Parathyroid adenoma (tissue), 2 donors: ENCODE measurements around the gene PRKG1.

Source experiments
- H2AFZ ChIP-seq: fragments of 300-600 bp; sonication (generic); one replicate; pipeline ENCODE4 v1.7.0; 2017; ENCODE audit warnings: antibody characterized with exemption, mild to moderate bottlenecking
- H3K27ac ChIP-seq: fragments of 300-600 bp; sonication (generic); one replicate; pipeline ENCODE4 v1.7.0; 2017
- H3K27me3 ChIP-seq: fragments of 300-600 bp; sonication (generic); one replicate; pipeline ENCODE4 v1.7.0; 2017; ENCODE audit warnings: low read length; ENCODE audit not compliant: control insufficient read depth, insufficient read depth
- H3K36me3 ChIP-seq: fragments of 300-600 bp; sonication (generic); one replicate; pipeline ENCODE4 v1.7.0; 2017; ENCODE audit warnings: low read length; ENCODE audit not compliant: control insufficient read depth, insufficient read depth
- H3K4me1 ChIP-seq: fragments of 300-600 bp; sonication (generic); one replicate; pipeline ENCODE4 v1.7.0; 2017; ENCODE audit warnings: control low read depth
- H3K4me2 ChIP-seq: fragments of 300-600 bp; sonication (generic); one replicate; pipeline ENCODE4 v1.7.0; 2017; ENCODE audit warnings: low read length
- H3K4me3 ChIP-seq: fragments of 300-600 bp; sonication (generic); one replicate; pipeline ENCODE4 v1.7.0; 2017; ENCODE audit warnings: low read depth, low read length
- H3K79me2 ChIP-seq: fragments of 300-600 bp; sonication (generic); one replicate; pipeline ENCODE4 v1.7.0; 2017; ENCODE audit warnings: control low read depth
- H3K9ac ChIP-seq: fragments of 300-600 bp; sonication (generic); one replicate; pipeline ENCODE4 v1.7.0; 2017; ENCODE audit warnings: mild to moderate bottlenecking
- H3K9me3 ChIP-seq: fragments of 300-600 bp; sonication (generic); one replicate; pipeline ENCODE4 v1.7.0; 2017; ENCODE audit warnings: low read length; ENCODE audit not compliant: control insufficient read depth
- TF ChIP-seq, protein P1 (sequence below): fragments of 300-600 bp; sonication (generic); IDR thresholded peaks from one replicate; pipeline ENCODE4 v1.7.0; 2017; ENCODE audit warnings: antibody characterized with exemption, mild to moderate bottlenecking
- donor health status: primary hyperparathyroidism.

PRKG1 gene

DNA sequence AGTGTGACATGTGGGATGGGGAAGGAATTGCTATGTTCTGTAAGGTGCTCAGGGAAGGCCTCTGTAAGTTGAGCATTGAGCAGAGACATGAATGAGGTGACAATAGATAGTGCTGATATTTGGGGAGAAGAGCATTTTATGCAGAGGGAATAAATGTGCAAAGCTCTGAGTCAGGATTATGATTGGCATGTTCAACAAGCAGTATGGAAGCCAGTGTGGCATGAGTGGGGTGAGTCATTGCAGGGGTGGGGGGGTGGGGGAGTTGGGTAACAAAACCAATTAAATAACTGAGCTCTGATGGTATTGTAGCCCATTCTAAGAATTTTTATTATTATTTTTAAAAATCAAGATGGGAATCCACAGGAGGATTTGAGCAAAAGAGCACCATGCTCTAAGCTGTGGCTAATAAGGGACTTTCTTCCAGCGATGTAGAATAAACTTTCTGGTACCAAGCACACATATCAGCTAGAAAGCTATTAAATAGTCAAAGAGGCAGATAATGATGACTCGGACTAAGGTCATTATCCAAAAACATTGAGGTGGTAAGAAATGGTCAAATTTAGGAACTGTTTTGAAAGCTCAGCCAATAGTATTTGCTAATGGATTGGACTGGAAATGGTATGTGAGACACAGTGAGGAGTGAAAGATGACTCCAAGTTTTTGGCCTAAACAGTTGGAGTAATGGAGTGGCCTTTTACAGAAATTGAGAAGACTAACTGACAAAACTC, 96.4 kb downstream of the PRKG1 start:
- Histone ChIP-seq H3K27ac (no peak overlapping the region), H3K9me3 (no peaks in the 10 kb centered on the region), H3K4me3 (no peak overlapping the region), H3K79me2 (no peaks in the 10 kb centered on the region), H2AFZ (no peak overlapping the region), H3K27me3 (no peaks in the 10 kb centered on the region), H3K4me2 (no peak overlapping the region), H3K9ac (no peak overlapping the region), H3K36me3 (no peaks in the 10 kb centered on the region), H3K4me1 (no peaks in the 10 kb centered on the region)
- TF ChIP-seq, protein P1, sequence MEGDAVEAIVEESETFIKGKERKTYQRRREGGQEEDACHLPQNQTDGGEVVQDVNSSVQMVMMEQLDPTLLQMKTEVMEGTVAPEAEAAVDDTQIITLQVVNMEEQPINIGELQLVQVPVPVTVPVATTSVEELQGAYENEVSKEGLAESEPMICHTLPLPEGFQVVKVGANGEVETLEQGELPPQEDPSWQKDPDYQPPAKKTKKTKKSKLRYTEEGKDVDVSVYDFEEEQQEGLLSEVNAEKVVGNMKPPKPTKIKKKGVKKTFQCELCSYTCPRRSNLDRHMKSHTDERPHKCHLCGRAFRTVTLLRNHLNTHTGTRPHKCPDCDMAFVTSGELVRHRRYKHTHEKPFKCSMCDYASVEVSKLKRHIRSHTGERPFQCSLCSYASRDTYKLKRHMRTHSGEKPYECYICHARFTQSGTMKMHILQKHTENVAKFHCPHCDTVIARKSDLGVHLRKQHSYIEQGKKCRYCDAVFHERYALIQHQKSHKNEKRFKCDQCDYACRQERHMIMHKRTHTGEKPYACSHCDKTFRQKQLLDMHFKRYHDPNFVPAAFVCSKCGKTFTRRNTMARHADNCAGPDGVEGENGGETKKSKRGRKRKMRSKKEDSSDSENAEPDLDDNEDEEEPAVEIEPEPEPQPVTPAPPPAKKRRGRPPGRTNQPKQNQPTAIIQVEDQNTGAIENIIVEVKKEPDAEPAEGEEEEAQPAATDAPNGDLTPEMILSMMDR: no peak

DNA sequence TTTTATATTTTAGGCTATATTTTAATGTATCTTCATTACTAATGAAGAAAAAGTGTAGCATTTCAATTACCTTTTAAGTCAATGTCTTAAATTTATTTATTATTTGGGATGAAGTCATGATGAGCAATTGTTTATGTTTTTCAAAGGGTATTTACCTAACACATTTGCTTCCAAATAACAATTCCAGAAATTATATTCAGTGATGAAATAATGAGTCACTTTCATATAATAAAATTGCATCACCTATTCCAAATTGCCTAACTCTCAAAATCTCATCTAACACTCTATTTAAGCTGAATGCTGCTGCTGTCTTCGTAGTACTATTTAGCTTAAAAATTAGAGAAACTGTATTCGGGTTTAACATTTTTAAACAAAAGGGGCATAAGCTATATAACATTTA, 97.7 kb downstream of the PRKG1 start:
- H3K27ac ChIP-seq: no peak overlapping the region
- no peaks in the 10 kb centered on the region for H3K4me1 ChIP-seq
- H2AFZ ChIP-seq: no peak overlapping the region
- no peaks in the 10 kb centered on the region for H3K27me3 ChIP-seq
- no peak overlapping the region for H3K4me3 ChIP-seq
- H3K4me2 ChIP-seq: no peak overlapping the region
- no peak overlapping the region for H3K9ac ChIP-seq
- TF ChIP-seq, protein P1: no peak
- no peaks in the 10 kb centered on the region for H3K9me3 ChIP-seq
- H3K79me2 ChIP-seq: no peaks in the 10 kb centered on the region
- H3K36me3 ChIP-seq: no peaks in the 10 kb centered on the region

DNA sequence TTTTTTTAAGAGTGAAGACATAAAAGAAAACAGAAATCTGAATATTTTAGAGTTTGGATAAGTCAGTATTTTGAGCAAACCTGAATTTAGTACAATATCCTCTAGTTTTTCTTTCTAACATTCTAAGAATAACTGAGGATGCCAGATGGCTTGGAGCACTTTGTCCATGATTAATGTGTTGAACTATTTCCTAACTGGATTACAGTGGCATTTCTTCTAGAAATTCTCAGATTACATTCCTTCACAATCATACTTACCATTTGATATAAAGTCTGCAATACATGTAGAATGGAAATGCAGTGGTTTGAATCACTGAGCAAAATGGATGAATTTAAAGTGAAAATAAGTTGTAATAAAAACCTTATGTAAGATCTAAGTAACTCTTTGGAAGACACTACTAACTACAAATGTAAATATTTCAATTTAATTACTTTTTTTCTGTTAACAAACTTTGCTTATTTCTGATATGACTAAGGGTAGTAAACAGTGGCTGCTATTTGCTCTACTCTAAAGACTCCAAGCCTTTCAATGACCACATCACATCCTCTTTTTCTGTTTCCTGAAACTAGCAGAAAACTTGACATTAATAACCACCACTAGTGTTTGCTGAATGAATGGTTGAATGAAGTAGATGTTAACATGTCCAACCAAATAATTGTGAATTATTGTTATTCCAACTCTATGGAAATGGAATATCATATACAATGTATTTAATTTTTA, 102.8 kb downstream of the PRKG1 start:
- H3K79me2 ChIP-seq: no peaks in the 10 kb centered on the region
- no peak overlapping the region for H2AFZ ChIP-seq
- no peak overlapping the region for H3K27ac ChIP-seq
- H3K9ac ChIP-seq: no peak overlapping the region
- H3K4me2 ChIP-seq: no peak overlapping the region
- H3K36me3 ChIP-seq: no peaks in the 10 kb centered on the region
- H3K4me3 ChIP-seq: no peak overlapping the region
- H3K27me3 ChIP-seq: no peaks in the 10 kb centered on the region
- no peaks in the 10 kb centered on the region for H3K9me3 ChIP-seq
- TF ChIP-seq, protein P1: no peak
- H3K4me1 ChIP-seq: no peaks in the 10 kb centered on the region

DNA sequence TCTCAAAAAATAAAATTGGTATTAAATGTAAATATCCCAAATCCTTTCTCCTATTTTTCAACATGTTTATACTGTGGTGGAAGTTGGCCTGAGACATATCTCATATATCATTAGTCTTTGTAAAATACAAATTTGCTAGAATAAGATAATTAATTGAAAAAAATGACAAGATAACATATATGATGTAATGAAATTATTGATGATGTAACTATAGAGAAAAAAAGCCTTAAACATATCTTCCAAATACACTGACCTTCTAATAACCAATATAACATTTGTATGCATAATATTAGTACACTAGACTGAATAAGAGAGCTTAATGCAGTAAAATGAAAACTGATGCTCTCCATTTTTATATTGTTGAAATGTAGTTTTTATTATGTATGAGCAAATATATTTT, 104.3 kb downstream of the PRKG1 start:
- Histone ChIP-seq H3K36me3 (no peaks in the 10 kb centered on the region), H3K27me3 (no peaks in the 10 kb centered on the region), H3K27ac (no peak overlapping the region), H3K9me3 (no peaks in the 10 kb centered on the region), H3K4me3 (no peak overlapping the region), H3K9ac (no peak overlapping the region), H2AFZ (no peak overlapping the region), H3K4me2 (no peak overlapping the region), H3K79me2 (no peaks in the 10 kb centered on the region), H3K4me1 (no peaks in the 10 kb centered on the region)
- TF ChIP-seq, protein P1: no peak

DNA sequence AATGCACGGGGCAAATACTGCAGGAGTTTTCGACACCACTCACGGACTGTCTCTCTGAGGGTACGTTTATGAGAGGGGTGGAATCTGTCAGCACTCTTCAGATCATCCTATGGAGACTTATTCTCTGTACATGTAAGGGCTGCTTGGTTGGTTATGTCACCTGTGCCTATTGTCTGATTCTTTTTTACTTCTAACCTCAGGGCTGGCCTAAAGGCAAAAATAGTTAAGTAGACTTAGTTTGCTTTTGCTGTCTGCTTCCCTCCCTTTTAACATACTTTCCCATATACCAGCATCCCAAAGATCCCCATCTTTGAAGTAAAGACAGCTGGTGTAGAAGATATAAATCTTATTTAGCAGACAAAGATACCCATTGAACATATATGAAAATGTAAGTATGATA, 105.9 kb downstream of the PRKG1 start:
- no peaks in the 10 kb centered on the region for H3K79me2 ChIP-seq
- H3K36me3 ChIP-seq: no peaks in the 10 kb centered on the region
- no peaks in the 10 kb centered on the region for H3K9me3 ChIP-seq
- H3K4me1 ChIP-seq: no peaks in the 10 kb centered on the region
- TF ChIP-seq, protein P1: no peak
- H3K27ac ChIP-seq: no peak overlapping the region
- H3K4me3 ChIP-seq: no peak overlapping the region
- no peaks in the 10 kb centered on the region for H3K27me3 ChIP-seq
- H3K4me2 ChIP-seq: no peak overlapping the region
- no peak overlapping the region for H3K9ac ChIP-seq
- no peak overlapping the region for H2AFZ ChIP-seq
